Upper lobe of left lung (tissue), 4 donors: ENCODE data around the gene CYFIP2.

Experiments
- EP300 ChIP-seq, 4 donors: sonication (generic); formaldehyde crosslinking; IDR thresholded peaks; one replicate each; pipeline ENCODE4 v1.5.1; 2017; ENCODE audit warnings: antibody characterized with exemption in 4 of 4, control low read depth in 2 of 4
- POLR2A ChIP-seq, 4 donors: fragments of 450-650 bp; IDR thresholded peaks; one replicate each; pipeline ENCODE4 v1.5.1; 2016 to 2017; ENCODE audit warnings: antibody characterized with exemption in 4 of 4, mild to moderate bottlenecking in 2 of 4
- TF ChIP-seq, protein P1 (sequence below), 6 experiments: fragments of 450-650 bp in 4 of 6; fragments of 200-600 bp in 2 of 6; sonication (generic) in 2 of 6; IDR thresholded peaks; one replicate each; pipeline ENCODE4 v1.5.1; 2016 to 2019; ENCODE audit warnings: antibody characterized with exemption in 6 of 6

DNA sequence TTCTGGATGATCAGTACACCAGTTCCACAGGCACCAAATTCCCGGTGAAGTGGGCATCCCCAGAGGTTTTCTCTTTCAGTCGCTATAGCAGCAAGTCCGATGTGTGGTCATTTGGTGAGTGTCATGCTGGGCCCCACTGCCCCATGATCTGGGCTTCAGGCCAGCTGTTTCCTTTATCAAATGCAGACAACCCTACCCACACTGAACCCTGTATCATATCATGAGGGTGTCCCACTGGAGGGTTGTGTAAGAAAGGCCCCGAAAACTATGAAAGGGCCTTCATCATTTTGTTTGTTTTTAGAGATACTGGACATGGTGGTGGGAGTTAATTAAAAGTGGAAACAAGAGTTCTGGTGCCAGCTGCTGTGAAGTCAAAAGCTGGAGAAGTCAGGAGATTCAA is 20.0 kb upstream of the CYFIP2 start:
- TF ChIP-seq, protein P1, sequence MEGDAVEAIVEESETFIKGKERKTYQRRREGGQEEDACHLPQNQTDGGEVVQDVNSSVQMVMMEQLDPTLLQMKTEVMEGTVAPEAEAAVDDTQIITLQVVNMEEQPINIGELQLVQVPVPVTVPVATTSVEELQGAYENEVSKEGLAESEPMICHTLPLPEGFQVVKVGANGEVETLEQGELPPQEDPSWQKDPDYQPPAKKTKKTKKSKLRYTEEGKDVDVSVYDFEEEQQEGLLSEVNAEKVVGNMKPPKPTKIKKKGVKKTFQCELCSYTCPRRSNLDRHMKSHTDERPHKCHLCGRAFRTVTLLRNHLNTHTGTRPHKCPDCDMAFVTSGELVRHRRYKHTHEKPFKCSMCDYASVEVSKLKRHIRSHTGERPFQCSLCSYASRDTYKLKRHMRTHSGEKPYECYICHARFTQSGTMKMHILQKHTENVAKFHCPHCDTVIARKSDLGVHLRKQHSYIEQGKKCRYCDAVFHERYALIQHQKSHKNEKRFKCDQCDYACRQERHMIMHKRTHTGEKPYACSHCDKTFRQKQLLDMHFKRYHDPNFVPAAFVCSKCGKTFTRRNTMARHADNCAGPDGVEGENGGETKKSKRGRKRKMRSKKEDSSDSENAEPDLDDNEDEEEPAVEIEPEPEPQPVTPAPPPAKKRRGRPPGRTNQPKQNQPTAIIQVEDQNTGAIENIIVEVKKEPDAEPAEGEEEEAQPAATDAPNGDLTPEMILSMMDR (IDR thresholded peaks at IDR 0.05), result no peak
- TF ChIP-seq EP300 (IDR thresholded peaks at IDR 0.05) (no peak), POLR2A (IDR thresholded peaks at IDR 0.05) (no peak)
